Measurements from ENCODE around the gene CLSTN2.

Gene CLSTN2

GRCh38 chr3:140530603-140531002, 595.6 kb downstream of the CLSTN2 start:
- H3K4me1 ChIP-seq (ENCODE audit: control insufficient read depth, insufficient read depth, low read depth, low read length), result peaks cover 9% of the 10 kb centered on the region
- no peak overlapping the region for H3K9ac ChIP-seq (ENCODE audit: low read length)
- no peak overlapping the region for H2BK12ac ChIP-seq (ENCODE audit: low read length in 2 of 2)
- peak overlapping the region; percentile 85 for H3K27ac ChIP-seq (ENCODE audit: low read length, poor library complexity, severe bottlenecking)
- H2BK15ac ChIP-seq (ENCODE audit: low read depth, poor library complexity, severe bottlenecking), result no peak overlapping the region
- no peak overlapping the region for H2AFZ ChIP-seq (ENCODE audit: low read depth, low read length)
- no peak overlapping the region for H2BK120ac ChIP-seq (ENCODE audit: low read depth, low read length)
- no peak overlapping the region for H3K18ac ChIP-seq (ENCODE audit: low read depth in 1 of 2, low read length in 2 of 2)
- H3K4me3 ChIP-seq (ENCODE audit: insufficient read depth in 1 of 2, low read depth in 1 of 2, low read length in 2 of 2), result no peak overlapping the region
- no peak overlapping the region for H3K23ac ChIP-seq (ENCODE audit: low read length in 2 of 2)
- H3K14ac ChIP-seq (ENCODE audit: low read length in 2 of 2), result no peak overlapping the region
- no peak overlapping the region for H3K4ac ChIP-seq (ENCODE audit: low read depth in 1 of 2, low read length in 2 of 2)
- no peaks in the 10 kb centered on the region for H3K27me3 ChIP-seq (ENCODE audit: control insufficient read depth in 1 of 2, insufficient read depth in 1 of 2, low read length in 2 of 2)
- DNase-seq, result no peak
- H4K91ac ChIP-seq (ENCODE audit: low read length), result no peak overlapping the region
- H2BK5ac ChIP-seq (ENCODE audit: low read depth, low read length, poor library complexity, severe bottlenecking), result peak overlapping the region; percentile 61
- H3K9me3 ChIP-seq (ENCODE audit: control insufficient read depth, low read length), result peaks cover 12% of the 10 kb centered on the region
- WGBS, result 74% methylated on average over 3 of the region's 3 CpGs
- peaks cover 0 to 10% of the 10 kb centered on the region in 2 experiments for H3K36me3 ChIP-seq (ENCODE audit: control insufficient read depth in 1 of 2, insufficient read depth in 2 of 2, low read depth in 1 of 2, low read length in 2 of 2)
- H2AK5ac ChIP-seq (ENCODE audit: low read length, severe bottlenecking), result peak overlapping the region; percentile 100
- H3K79me1 ChIP-seq (replicated peaks; ENCODE audit: low read length, poor library complexity, severe bottlenecking), result no peaks in the 10 kb centered on the region
- no peak overlapping the region for H4K8ac ChIP-seq (ENCODE audit: low read length)
- H3K4me2 ChIP-seq (ENCODE audit: low read length, poor library complexity, severe bottlenecking), result no peak overlapping the region

- Histone ChIP-seq H3K4me3 (ENCODE audit: insufficient read depth in 1 of 2, low read depth in 1 of 2, low read length in 2 of 2) (no peak overlapping the region), H3K9ac (ENCODE audit: low read length) (no peak overlapping the region), H3K14ac (ENCODE audit: low read length in 2 of 2) (no peak overlapping the region), H2BK12ac (ENCODE audit: low read length in 2 of 2) (no peak overlapping the region), H2AFZ (ENCODE audit: low read depth, low read length) (no peak overlapping the region), H3K4me1 (ENCODE audit: control insufficient read depth, insufficient read depth, low read depth, low read length) (peaks cover 11% of the 10 kb centered on the region), H4K8ac (ENCODE audit: low read length) (no peak overlapping the region), H2BK5ac (ENCODE audit: low read depth, low read length, poor library complexity, severe bottlenecking) (no peak overlapping the region), H3K23ac (ENCODE audit: low read length in 2 of 2) (no peak overlapping the region), H3K79me1 (replicated peaks; ENCODE audit: low read length, poor library complexity, severe bottlenecking) (no peaks in the 10 kb centered on the region), H2BK120ac (ENCODE audit: low read depth, low read length) (no peak overlapping the region), H3K18ac (ENCODE audit: low read depth in 1 of 2, low read length in 2 of 2) (no peak overlapping the region), H3K4ac (ENCODE audit: low read depth in 1 of 2, low read length in 2 of 2) (no peak overlapping the region), H3K27me3 (ENCODE audit: control insufficient read depth in 1 of 2, insufficient read depth in 1 of 2, low read length in 2 of 2) (no peaks in the 10 kb centered on the region), H2AK5ac (ENCODE audit: low read length, severe bottlenecking) (peak overlapping the region; percentile 57), H3K27ac (ENCODE audit: low read length, poor library complexity, severe bottlenecking) (no peak overlapping the region), H2BK15ac (ENCODE audit: low read depth, poor library complexity, severe bottlenecking) (no peak overlapping the region), H4K91ac (ENCODE audit: low read length) (no peak overlapping the region), H3K36me3 (ENCODE audit: control insufficient read depth in 1 of 2, insufficient read depth in 2 of 2, low read depth in 1 of 2, low read length in 2 of 2) (peaks cover 0 to 10% of the 10 kb centered on the region in 2 experiments), H3K9me3 (ENCODE audit: control insufficient read depth, low read length) (peaks cover 12% of the 10 kb centered on the region), H3K4me2 (ENCODE audit: low read length, poor library complexity, severe bottlenecking) (no peak overlapping the region)
- DNase-seq, result no peak
- WGBS, result 77% methylated on average over 2 of the region's 2 CpGs
These were observed 597.9 kb downstream of the CLSTN2 start for GRCh38 chr3:140532793-140533330.

- Histone ChIP-seq H3K27me3 (ENCODE audit: control insufficient read depth in 1 of 2, insufficient read depth in 1 of 2, low read length in 2 of 2) (no peaks in the 10 kb centered on the region), H4K8ac (ENCODE audit: low read length) (no peak overlapping the region), H2BK15ac (ENCODE audit: low read depth, poor library complexity, severe bottlenecking) (no peak overlapping the region), H2BK12ac (ENCODE audit: low read length in 2 of 2) (no peak overlapping the region), H3K27ac (ENCODE audit: low read length, poor library complexity, severe bottlenecking) (no peak overlapping the region), H3K14ac (ENCODE audit: low read length in 2 of 2) (no peak overlapping the region), H3K4me1 (ENCODE audit: control insufficient read depth, insufficient read depth, low read depth, low read length) (peaks cover 2% of the 10 kb centered on the region), H2AFZ (ENCODE audit: low read depth, low read length) (no peak overlapping the region), H3K79me1 (replicated peaks; ENCODE audit: low read length, poor library complexity, severe bottlenecking) (no peaks in the 10 kb centered on the region), H4K91ac (ENCODE audit: low read length) (no peak overlapping the region), H3K9ac (ENCODE audit: low read length) (no peak overlapping the region), H3K18ac (ENCODE audit: low read depth in 1 of 2, low read length in 2 of 2) (no peak overlapping the region), H2BK120ac (ENCODE audit: low read depth, low read length) (no peak overlapping the region), H3K23ac (ENCODE audit: low read length in 2 of 2) (no peak overlapping the region), H3K9me3 (ENCODE audit: control insufficient read depth, low read length) (peaks cover 12% of the 10 kb centered on the region), H3K36me3 (ENCODE audit: control insufficient read depth in 1 of 2, insufficient read depth in 2 of 2, low read depth in 1 of 2, low read length in 2 of 2) (peaks cover 0 to 7% of the 10 kb centered on the region in 2 experiments), H3K4me3 (ENCODE audit: insufficient read depth in 1 of 2, low read depth in 1 of 2, low read length in 2 of 2) (no peak overlapping the region), H3K4me2 (ENCODE audit: low read length, poor library complexity, severe bottlenecking) (no peak overlapping the region), H2AK5ac (ENCODE audit: low read length, severe bottlenecking) (no peak overlapping the region), H2BK5ac (ENCODE audit: low read depth, low read length, poor library complexity, severe bottlenecking) (no peak overlapping the region), H3K4ac (ENCODE audit: low read depth in 1 of 2, low read length in 2 of 2) (no peak overlapping the region)
- 62% methylated on average over 4 of the region's 4 CpGs for WGBS
- no peak for DNase-seq
These were observed 602.1 kb downstream of the CLSTN2 start for GRCh38 chr3:140536926-140537726.

GRCh38 chr3:140537727-140538082, 602.7 kb downstream of the CLSTN2 start:
- no peak overlapping the region for H3K18ac ChIP-seq (ENCODE audit: low read depth in 1 of 2, low read length in 2 of 2)
- H4K91ac ChIP-seq (ENCODE audit: low read length), result no peak overlapping the region
- H2AFZ ChIP-seq (ENCODE audit: low read depth, low read length), result no peak overlapping the region
- H3K79me1 ChIP-seq (replicated peaks; ENCODE audit: low read length, poor library complexity, severe bottlenecking), result no peaks in the 10 kb centered on the region
- H3K36me3 ChIP-seq (ENCODE audit: control insufficient read depth in 1 of 2, insufficient read depth in 2 of 2, low read depth in 1 of 2, low read length in 2 of 2), result peaks cover 0 to 7% of the 10 kb centered on the region in 2 experiments
- no peak overlapping the region for H3K4ac ChIP-seq (ENCODE audit: low read depth in 1 of 2, low read length in 2 of 2)
- H3K4me1 ChIP-seq (ENCODE audit: control insufficient read depth, insufficient read depth, low read depth, low read length), result peaks cover 2% of the 10 kb centered on the region
- DNase-seq, result no peak
- no peak overlapping the region for H2AK5ac ChIP-seq (ENCODE audit: low read length, severe bottlenecking)
- no peaks in the 10 kb centered on the region for H3K27me3 ChIP-seq (ENCODE audit: control insufficient read depth in 1 of 2, insufficient read depth in 1 of 2, low read length in 2 of 2)
- no peak overlapping the region for H3K27ac ChIP-seq (ENCODE audit: low read length, poor library complexity, severe bottlenecking)
- H3K4me3 ChIP-seq (ENCODE audit: insufficient read depth in 1 of 2, low read depth in 1 of 2, low read length in 2 of 2), result no peak overlapping the region
- H3K23ac ChIP-seq (ENCODE audit: low read length in 2 of 2), result no peak overlapping the region
- no peak overlapping the region for H3K14ac ChIP-seq (ENCODE audit: low read length in 2 of 2)
- H2BK5ac ChIP-seq (ENCODE audit: low read depth, low read length, poor library complexity, severe bottlenecking), result no peak overlapping the region
- H2BK15ac ChIP-seq (ENCODE audit: low read depth, poor library complexity, severe bottlenecking), result no peak overlapping the region
- no peak overlapping the region for H2BK120ac ChIP-seq (ENCODE audit: low read depth, low read length)
- H3K9me3 ChIP-seq (ENCODE audit: control insufficient read depth, low read length), result peaks cover 12% of the 10 kb centered on the region
- 73% methylated on average over 3 of the region's 3 CpGs for WGBS
- no peak overlapping the region for H3K9ac ChIP-seq (ENCODE audit: low read length)
- H4K8ac ChIP-seq (ENCODE audit: low read length), result no peak overlapping the region
- no peak overlapping the region for H3K4me2 ChIP-seq (ENCODE audit: low read length, poor library complexity, severe bottlenecking)
- H2BK12ac ChIP-seq (ENCODE audit: low read length in 2 of 2), result no peak overlapping the region
